ENCODE measurements around the gene SP110.

The SP110 gene

DNA sequence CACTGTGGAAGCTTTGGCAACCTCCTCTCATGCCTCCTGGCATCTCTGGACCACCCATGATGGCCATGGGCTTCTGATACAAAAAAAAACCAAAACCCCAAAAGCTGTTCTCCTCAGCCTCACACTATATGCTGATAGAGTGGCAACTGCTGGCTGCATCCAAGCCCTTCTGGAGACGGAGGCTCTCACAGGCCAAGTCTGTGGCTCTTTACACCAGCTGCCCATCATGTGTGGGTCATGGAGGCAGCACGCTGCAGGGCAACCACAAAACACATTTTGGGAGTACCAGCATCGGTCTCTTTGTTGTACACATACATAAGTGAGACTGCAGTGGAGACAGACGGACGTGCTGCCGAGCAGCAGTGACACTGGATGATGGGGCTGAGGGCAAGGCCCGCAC, 45.3 kb downstream of the SP110 start:
- no peak overlapping the region for H3K4me3 ChIP-seq (ENCODE audit: low read depth, low read length)
- no peak for TF ChIP-seq CTCF (IDR thresholded peaks at IDR 0.05; ENCODE audit: control insufficient read depth, extremely low read depth, insufficient read depth)
- DNase-seq (ENCODE audit: low read depth), result no peak

GRCh38 chr2:230172852-230173251, 46.9 kb downstream of the SP110 start:
- no peak overlapping the region for H3K4me3 ChIP-seq (ENCODE audit: low read depth, low read length)
- TF ChIP-seq CTCF (IDR thresholded peaks at IDR 0.05; ENCODE audit: control insufficient read depth, extremely low read depth, insufficient read depth), result no peak
- no peak for DNase-seq (ENCODE audit: low read depth)

DNA sequence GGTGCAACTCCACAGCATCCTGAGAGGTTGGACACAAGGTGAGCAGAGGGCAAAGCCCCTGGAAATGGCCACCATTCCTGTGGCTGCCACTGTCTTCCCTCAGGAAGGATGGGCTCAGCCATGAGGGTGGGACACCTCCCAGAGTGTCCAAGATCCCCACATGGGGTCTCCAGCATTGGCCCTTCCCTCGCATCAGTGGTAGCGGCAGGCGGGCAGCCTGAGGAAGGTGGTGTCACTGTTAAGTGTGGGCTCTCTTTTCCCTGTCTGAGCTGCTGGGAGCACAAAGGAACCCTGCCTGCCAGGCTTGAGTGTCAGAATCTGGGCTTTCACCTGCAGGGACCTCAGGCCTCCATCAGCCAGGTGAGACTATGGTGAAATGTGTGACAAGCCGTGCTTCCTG, 47.6 kb downstream of the SP110 start:
- TF ChIP-seq CTCF (IDR thresholded peaks at IDR 0.05; ENCODE audit: control insufficient read depth, extremely low read depth, insufficient read depth), result no peak
- DNase-seq (ENCODE audit: low read depth), result no peak
- H3K4me3 ChIP-seq (ENCODE audit: low read depth, low read length), result no peak overlapping the region

DNA sequence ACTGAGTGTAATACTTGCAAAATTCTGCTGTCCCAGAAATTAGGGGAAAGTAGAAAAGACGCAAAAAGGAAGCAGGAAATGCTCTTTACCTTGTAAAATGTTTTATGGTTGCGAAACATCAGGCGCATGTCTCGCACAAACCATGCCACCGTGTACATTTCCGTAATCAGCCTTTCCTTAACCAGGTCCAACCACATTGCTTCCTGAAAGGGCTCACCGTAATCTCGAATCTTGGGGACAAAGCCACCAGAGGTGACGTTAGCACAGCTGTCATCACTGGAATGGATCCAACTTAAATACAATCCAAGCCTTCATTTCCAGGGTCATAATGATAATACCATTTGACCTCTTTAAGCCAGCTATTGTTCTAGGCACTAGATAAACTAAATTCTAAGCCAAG, 49.3 kb downstream of the SP110 start:
- DNase-seq (ENCODE audit: low read depth), result peak; percentile 62
- no peak for TF ChIP-seq CTCF (IDR thresholded peaks at IDR 0.05; ENCODE audit: control insufficient read depth, extremely low read depth, insufficient read depth)

GRCh38 chr2:230166557-230167170, 53.1 kb downstream of the SP110 start:
- no peak overlapping the region for H3K4me3 ChIP-seq (ENCODE audit: low read depth, low read length)
- no peak for TF ChIP-seq CTCF (IDR thresholded peaks at IDR 0.05; ENCODE audit: control insufficient read depth, extremely low read depth, insufficient read depth)

More for the DNA sequence above, 49.3 kb downstream of the SP110 start:
- H3K4me3 ChIP-seq (ENCODE audit: low read depth, low read length), result peak overlapping the region; percentile 35

GRCh38 chr2:230164139-230164538, 55.6 kb downstream of the SP110 start:
- TF ChIP-seq CTCF (IDR thresholded peaks at IDR 0.05; ENCODE audit: control insufficient read depth, extremely low read depth, insufficient read depth), result no peak
- no peak for DNase-seq (ENCODE audit: low read depth)
- no peak overlapping the region for H3K4me3 ChIP-seq (ENCODE audit: low read depth, low read length)

More at GRCh38 chr2:230166557-230167170, 53.1 kb downstream of the SP110 start:
- no peak for DNase-seq (ENCODE audit: low read depth)

DNA sequence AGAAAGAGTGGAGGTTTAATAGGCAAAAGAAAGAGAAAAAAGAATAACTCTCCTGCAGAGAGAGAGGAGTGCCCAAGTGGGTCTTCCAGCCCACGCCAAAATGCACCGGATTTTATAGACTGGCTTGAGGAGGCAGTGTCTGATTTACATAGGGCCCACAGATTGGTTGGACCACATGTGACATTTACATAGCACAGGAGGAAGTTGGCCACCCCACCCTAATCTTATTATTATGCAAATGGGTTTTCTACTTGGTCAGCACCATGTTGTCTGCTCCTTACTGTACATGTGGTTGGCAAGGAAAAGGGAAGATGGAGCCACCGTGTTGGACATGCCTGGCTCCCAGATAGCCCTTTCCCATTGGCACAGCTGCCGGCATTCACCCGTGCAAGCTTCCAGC, 56.8 kb downstream of the SP110 start:
- DNase-seq (ENCODE audit: low read depth), result no peak
- no peak overlapping the region for H3K4me3 ChIP-seq (ENCODE audit: low read depth, low read length)
- no peak for TF ChIP-seq CTCF (IDR thresholded peaks at IDR 0.05; ENCODE audit: control insufficient read depth, extremely low read depth, insufficient read depth)

All from LNCaP clone FGC (cell line).